HEK293T (cell line): Measurements from ENCODE around the gene CALD1.

Experiments
- CTCF ChIA-PET: fragments of 350-600 bp; formaldehyde crosslinking; extraction: SDS; loops from one replicate; lab custom pipeline; 2021; ENCODE audit warnings: antibody characterized with exemption, inconsistent platforms; lab: Yijun Ruan, JAX
- POLR2A ChIA-PET: fragments of 350-600 bp; formaldehyde crosslinking; extraction: SDS; loops from one replicate; lab custom pipeline; 2020; ENCODE audit warnings: antibody characterized with exemption, inconsistent platforms; lab: Yijun Ruan, JAX
- DNase-seq: peaks from one replicate; pipeline ENCODE4 v3.0.0; 2012; ENCODE audit warnings: mixed read lengths; ENCODE audit errors: extremely low spot score
- ARNT ChIP-seq: fragments of 450-650 bp; IDR thresholded peaks from 2 replicates; pipeline ENCODE4 v1.6.1; 2017; ENCODE audit warnings: mild to moderate bottlenecking
- BHLHE40 ChIP-seq: fragments of 450-650 bp; IDR thresholded peaks from 2 replicates; pipeline ENCODE4 v1.6.1; 2016; ENCODE audit warnings: mild to moderate bottlenecking, moderate library complexity, borderline replicate concordance
- CTBP1 ChIP-seq: fragments of 450-650 bp; IDR thresholded peaks from 2 replicates; pipeline ENCODE4 v1.6.1; 2016; ENCODE audit warnings: borderline replicate concordance
- ELF4 ChIP-seq: fragments of 450-650 bp; IDR thresholded peaks from 2 replicates; pipeline ENCODE4 v1.6.1; 2017; ENCODE audit warnings: antibody characterized with exemption
- FOXA1 ChIP-seq: fragments of 450-650 bp; IDR thresholded peaks from 2 replicates; pipeline ENCODE4 v1.6.1; 2016; ENCODE audit warnings: mild to moderate bottlenecking
- FOXK2 ChIP-seq: fragments of 450-650 bp; IDR thresholded peaks from 2 replicates; pipeline ENCODE4 v1.6.1; 2016; ENCODE audit warnings: mild to moderate bottlenecking
- FOXM1 ChIP-seq: fragments of 450-650 bp; IDR thresholded peaks from 2 replicates; pipeline ENCODE4 v1.6.1; 2017; ENCODE audit warnings: mild to moderate bottlenecking, borderline replicate concordance
- HDGF ChIP-seq: fragments of 450-650 bp; IDR thresholded peaks from 2 replicates; pipeline ENCODE4 v1.6.1; 2017; ENCODE audit warnings: antibody characterized with exemption, borderline replicate concordance
- L3MBTL2 ChIP-seq: fragments of 450-650 bp; conservative IDR thresholded peaks from 2 replicates; pipeline ENCODE4 v1.6.1; 2016; ENCODE audit warnings: mild to moderate bottlenecking
- LEF1 ChIP-seq: fragments of 450-650 bp; IDR thresholded peaks from 2 replicates; pipeline ENCODE4 v1.6.1; 2017; ENCODE audit warnings: mild to moderate bottlenecking, borderline replicate concordance
- NFRKB ChIP-seq: fragments of 450-650 bp; IDR thresholded peaks from 2 replicates; pipeline ENCODE4 v1.6.1; 2016; ENCODE audit warnings: mild to moderate bottlenecking, moderate library complexity
- SP1 ChIP-seq: fragments of 450-650 bp; IDR thresholded peaks from 2 replicates; pipeline ENCODE4 v1.6.1; 2017
- SUZ12 ChIP-seq: fragments of 450-650 bp; IDR thresholded peaks from 2 replicates; pipeline ENCODE4 v1.6.1; 2016; ENCODE audit warnings: mild to moderate bottlenecking
- TARDBP ChIP-seq: fragments of 450-650 bp; IDR thresholded peaks from 2 replicates; pipeline ENCODE4 v1.6.1; 2016
- ZNF384 ChIP-seq: fragments of 450-650 bp; IDR thresholded peaks from 2 replicates; pipeline ENCODE4 v1.6.1; 2016
- TF ChIP-seq, protein P1 (sequence below): fragments of 450-650 bp; IDR thresholded peaks from 2 replicates; pipeline ENCODE4 v1.6.1; 2016

The CALD1 gene

GRCh38 chr7:134899729-134900128, 120.3 kb downstream of the CALD1 start:
- ChIA-PET CTCF (no interaction called here), POLR2A (no interaction called here)

GRCh38 chr7:134900166-134900982, 120.9 kb downstream of the CALD1 start:
- ChIA-PET POLR2A (no interaction called here), CTCF (no interaction called here)
- TF ChIP-seq NFRKB, result no peak
- TF ChIP-seq BHLHE40, result no peak
- TF ChIP-seq ELF4, result no peak
- no peak for TF ChIP-seq FOXA1
- no peak for TF ChIP-seq FOXM1
- TF ChIP-seq, protein P1, sequence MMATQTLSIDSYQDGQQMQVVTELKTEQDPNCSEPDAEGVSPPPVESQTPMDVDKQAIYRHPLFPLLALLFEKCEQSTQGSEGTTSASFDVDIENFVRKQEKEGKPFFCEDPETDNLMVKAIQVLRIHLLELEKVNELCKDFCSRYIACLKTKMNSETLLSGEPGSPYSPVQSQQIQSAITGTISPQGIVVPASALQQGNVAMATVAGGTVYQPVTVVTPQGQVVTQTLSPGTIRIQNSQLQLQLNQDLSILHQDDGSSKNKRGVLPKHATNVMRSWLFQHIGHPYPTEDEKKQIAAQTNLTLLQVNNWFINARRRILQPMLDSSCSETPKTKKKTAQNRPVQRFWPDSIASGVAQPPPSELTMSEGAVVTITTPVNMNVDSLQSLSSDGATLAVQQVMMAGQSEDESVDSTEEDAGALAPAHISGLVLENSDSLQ, result no peak
- no peak for TF ChIP-seq HDGF
- no peak for TF ChIP-seq SUZ12
- no peak for TF ChIP-seq ARNT
- no peak for TF ChIP-seq SP1
- no peak for TF ChIP-seq FOXK2
- TF ChIP-seq TARDBP, result no peak
- DNase-seq, result no peak

More at GRCh38 chr7:134899729-134900128, 120.3 kb downstream of the CALD1 start:
- no peak for DNase-seq
- TF ChIP-seq FOXK2 (no peak), L3MBTL2 (no peak), ZNF384 (no peak), FOXA1 (no peak), CTBP1 (no peak), BHLHE40 (no peak), ARNT (no peak), ELF4 (no peak), SUZ12 (no peak), LEF1 (no peak)
- TF ChIP-seq, protein P1, result no peak

- POLR2A ChIA-PET, result interaction anchor here (1.2 kb wide), 1 partner anchor 85 kb away, joined by 4 read pairs; the partner anchor contains the start of gene AGBL3
- no peak for DNase-seq
- CTCF ChIA-PET, result interaction anchor here (0.5 kb wide), 1 partner anchor 268 kb away, joined by 3 read pairs; no protein-coding TSS in a partner anchor
- TF ChIP-seq ZNF384 (no peak), FOXM1 (no peak), ARNT (no peak), FOXK2 (no peak), SP1 (no peak), CTBP1 (no peak), BHLHE40 (no peak), HDGF (no peak), TARDBP (no peak), NFRKB (no peak), FOXA1 (no peak), ELF4 (no peak)
- TF ChIP-seq, protein P1, result no peak
Observed at GRCh38 chr7:134901389-134902020, 122.1 kb downstream of the CALD1 start.

DNA sequence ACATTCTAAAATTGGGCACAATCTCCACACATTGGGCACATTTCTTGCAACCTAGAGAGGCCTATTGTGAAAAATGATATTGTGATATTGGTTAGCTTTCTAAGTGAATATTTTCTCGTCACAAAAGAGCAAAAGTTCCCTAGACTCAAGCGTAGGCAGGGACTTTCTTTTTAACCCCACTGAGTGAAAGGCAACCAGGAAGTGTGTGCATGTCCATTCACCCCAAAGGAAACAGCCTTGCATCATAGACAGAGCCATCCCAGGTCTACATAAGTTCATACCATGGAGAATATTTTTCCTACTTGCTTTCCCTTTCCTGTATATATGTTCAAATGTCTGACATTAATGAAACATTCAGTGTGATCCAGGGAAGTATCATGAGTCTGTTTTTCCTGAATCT, 122.6 kb downstream of the CALD1 start:
- POLR2A ChIA-PET, result interaction anchor here (1.2 kb wide), 1 partner anchor 85 kb away, joined by 4 read pairs; the partner anchor contains the start of gene AGBL3
- DNase-seq, result no peak
- CTCF ChIA-PET, result no interaction called here
- TF ChIP-seq L3MBTL2, result no peak
- no peak for TF ChIP-seq ARNT
- no peak for TF ChIP-seq ZNF384
- TF ChIP-seq CTBP1, result no peak
- no peak for TF ChIP-seq LEF1
- no peak for TF ChIP-seq SUZ12
- no peak for TF ChIP-seq ELF4
- TF ChIP-seq SP1, result no peak
- no peak for TF ChIP-seq HDGF
- TF ChIP-seq FOXM1, result no peak
- TF ChIP-seq, protein P1, result no peak
- no peak for TF ChIP-seq FOXA1
- no peak for TF ChIP-seq BHLHE40
- no peak for TF ChIP-seq FOXK2
- TF ChIP-seq NFRKB, result no peak
- TF ChIP-seq TARDBP, result no peak
